Bronchial epithelial cell (primary cell): Measurements from ENCODE around the gene SCYGR7. TPM values are rescaled to one million over a fixed set of nuclear protein-coding genes. Genes with fewer than 3 reads are reported as not detected.

Experiments
- DNase-seq: peaks from one replicate; pipeline ENCODE4 v3.0.0-alpha.2; 2010; ENCODE audit warnings: low read depth
- FAIRE-seq: peaks from 2 replicates; lab custom pipeline; 2011; peaks lifted over from hg19 to GRCh38; lab: Jason Lieb, UNC
- H3K27me3 ChIP-seq: 2 replicates; pipeline ENCODE4 v1.5.1; 2011; ENCODE audit warnings: low read length; ENCODE audit not compliant: control insufficient read depth, insufficient read depth
- H3K36me3 ChIP-seq: 2 replicates; pipeline ENCODE4 v1.5.1; 2011; ENCODE audit warnings: low read length; ENCODE audit not compliant: control insufficient read depth, insufficient read depth
- H3K4me3 ChIP-seq: 2 replicates; pipeline ENCODE4 v1.5.1; 2011; ENCODE audit warnings: mild to moderate bottlenecking, low read depth, low read length, control low read depth
- CTCF ChIP-seq: IDR thresholded peaks from 2 replicates; pipeline ENCODE4 v1.5.1; 2011; ENCODE audit warnings: mild to moderate bottlenecking, moderate library complexity, low read length, control low read depth, inconsistent platforms; ENCODE audit not compliant: insufficient read depth, severe bottlenecking
- total RNA-seq: library from RNA; depleted of rRNA; stranded (reverse); fragments of >200 nt; gene quantifications from 2 replicates; pipeline ENCODE4 v1.2.1, GENCODE V29; 2014

Gene SCYGR7
- total RNA-seq, 1 donor from 2014 or later, result not detected

DNA sequence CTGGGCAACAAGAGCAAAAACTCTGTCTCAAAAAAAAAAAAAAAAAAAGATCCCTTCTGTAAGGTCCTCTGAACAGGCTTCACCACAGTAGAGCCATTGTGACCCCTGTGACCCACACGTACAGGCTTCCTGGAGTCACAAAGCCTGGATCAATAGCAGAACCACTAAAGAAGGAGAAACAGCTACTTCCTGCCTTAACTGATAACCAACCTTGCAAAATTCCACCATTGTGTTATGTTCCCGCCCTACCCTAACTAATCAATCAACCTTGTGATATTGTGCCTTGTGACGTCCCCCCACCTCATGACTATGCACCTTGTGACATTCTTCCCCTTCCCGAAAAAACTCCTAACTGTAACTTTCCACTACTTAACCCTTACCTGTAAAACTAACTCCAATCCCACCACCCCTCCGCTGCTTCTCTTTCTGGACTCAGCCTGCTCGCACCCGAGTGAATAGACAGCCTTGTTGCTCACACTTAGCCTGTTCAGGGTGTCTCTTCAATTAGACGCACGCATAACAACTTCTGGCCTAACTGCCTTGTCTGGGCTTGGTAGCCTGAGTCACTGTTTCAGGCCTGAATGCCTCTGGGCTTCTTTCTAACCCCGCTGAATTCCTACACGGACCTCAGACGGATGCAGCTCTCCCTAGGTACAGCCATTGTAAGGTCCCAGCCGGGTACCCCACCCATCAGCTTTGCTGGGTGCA is 31.4 kb downstream of the SCYGR7 start:
- Histone ChIP-seq H3K36me3 (no peaks in the 10 kb centered on the region), H3K27me3 (no peaks in the 10 kb centered on the region), H3K4me3 (no peak overlapping the region)
- FAIRE-seq (peak; percentile 36), DNase-seq (peak; percentile 73)
- no peak for TF ChIP-seq CTCF

- no peak overlapping the region for H3K4me3 ChIP-seq
- DNase-seq (no peak), FAIRE-seq (peak; percentile 32)
- no peaks in the 10 kb centered on the region for H3K27me3 ChIP-seq
- H3K36me3 ChIP-seq, result no peaks in the 10 kb centered on the region
- TF ChIP-seq CTCF, result no peak
Measured at GRCh38 chr2:227761740-227762476, 33.8 kb downstream of the SCYGR7 start.

GRCh38 chr2:227765788-227766372 is 37.7 kb downstream of the SCYGR7 start:
- Histone ChIP-seq H3K36me3 (no peaks in the 10 kb centered on the region), H3K4me3 (no peak overlapping the region), H3K27me3 (no peaks in the 10 kb centered on the region)
- FAIRE-seq (no peak), DNase-seq (no peak)
- TF ChIP-seq CTCF, result no peak

DNA sequence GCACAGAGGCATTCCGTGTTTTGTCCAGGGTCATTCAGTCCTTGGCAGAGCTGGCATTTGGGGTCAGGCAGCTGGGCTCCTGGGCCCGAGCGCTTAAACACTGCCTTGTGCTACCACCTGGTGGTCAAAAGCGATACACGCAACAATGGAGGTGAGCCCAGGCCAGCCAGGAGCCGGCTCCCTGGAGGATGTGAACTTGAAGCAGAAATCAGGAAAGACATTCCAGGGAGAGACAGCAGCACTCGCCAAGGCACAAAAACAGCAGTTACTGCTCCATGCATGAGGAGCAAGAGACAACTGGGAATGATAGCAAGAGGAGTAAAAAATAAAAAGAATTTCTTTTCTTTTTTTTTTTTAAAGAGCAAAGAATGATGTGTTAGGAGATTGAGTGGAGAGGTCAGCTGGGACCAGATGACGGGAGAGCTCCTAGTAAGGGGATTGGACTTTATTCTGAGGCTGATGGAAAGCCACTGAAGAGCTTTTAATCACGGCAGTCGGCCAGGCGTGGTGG is 38.3 kb downstream of the SCYGR7 start:
- DNase-seq, result peak; percentile 62

DNA sequence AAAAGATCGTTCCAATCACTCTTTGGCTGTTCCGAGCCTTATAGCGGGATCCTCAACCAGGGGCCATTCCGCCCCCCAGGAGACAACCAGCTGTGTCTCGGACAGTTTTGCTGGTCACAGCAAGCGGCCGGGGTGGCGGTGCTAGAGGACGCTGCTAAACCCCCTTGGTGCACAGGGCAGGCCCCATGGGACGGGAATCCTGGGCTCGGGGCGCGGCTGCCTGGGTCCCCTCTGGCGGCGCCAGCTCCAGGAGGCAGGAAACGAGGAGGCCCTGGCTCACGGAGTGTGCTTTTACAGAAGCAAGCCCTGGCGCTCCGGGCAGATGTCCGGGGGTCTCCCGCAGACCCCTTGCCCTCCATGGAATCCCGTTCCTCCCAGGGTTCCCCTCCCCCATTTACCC is 39.7 kb downstream of the SCYGR7 start:
- DNase-seq, result no peak
- Histone ChIP-seq H3K27me3 (no peaks in the 10 kb centered on the region), H3K4me3 (no peak overlapping the region), H3K36me3 (no peaks in the 10 kb centered on the region)
- TF ChIP-seq CTCF, result no peak
- FAIRE-seq, result no peak

More for the DNA sequence above, 38.3 kb downstream of the SCYGR7 start:
- H3K27me3 ChIP-seq, result no peaks in the 10 kb centered on the region
- TF ChIP-seq CTCF, result peak; percentile 85
- no peaks in the 10 kb centered on the region for H3K36me3 ChIP-seq
- no peak for FAIRE-seq
- H3K4me3 ChIP-seq, result no peak overlapping the region
